Endothelial cell of umbilical vein (primary cell): ENCODE data around the gene HID1.

ENCODE experiments used
- EZH2 ChIP-seq: IDR thresholded peaks from 2 replicates; pipeline ENCODE4 v1.6.1; 2012; ENCODE audit warnings: borderline replicate concordance, low read depth, mild to moderate bottlenecking, moderate library complexity, low read length, inconsistent platforms; ENCODE audit not compliant: severe bottlenecking
- FOS ChIP-seq: IDR thresholded peaks from 2 replicates; pipeline ENCODE4 v1.6.1; 2011; ENCODE audit warnings: mild to moderate bottlenecking, low read length, moderate library complexity, borderline replicate concordance; ENCODE audit not compliant: insufficient read depth
- POLR2A ChIP-seq: IDR thresholded peaks from 2 replicates; pipeline ENCODE4 v1.6.1; 2012; ENCODE audit warnings: low read depth, mild to moderate bottlenecking, control low read depth, low read length

DNA sequence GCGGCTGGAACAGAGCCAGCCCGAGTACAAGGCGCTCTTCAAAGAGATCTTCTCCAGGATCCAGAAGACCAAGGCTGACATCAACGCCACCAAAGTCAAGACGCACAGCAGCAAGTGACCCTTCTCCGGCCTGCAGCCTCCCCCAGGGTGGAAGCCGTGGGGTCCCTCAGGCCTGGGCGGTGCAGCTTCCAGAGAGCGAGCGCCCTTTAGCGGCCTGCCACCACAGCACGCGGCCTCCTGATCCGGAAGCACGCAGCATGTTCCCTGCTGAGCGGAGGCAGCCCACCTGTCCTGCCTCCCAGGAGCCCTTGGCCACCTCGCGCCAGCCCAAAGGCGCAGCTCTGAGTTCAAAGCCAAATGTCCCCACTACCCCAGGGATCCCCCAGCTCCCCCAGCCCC is 31.4 kb upstream of the HID1 start:
- TF ChIP-seq FOS = no peak
- no peak for TF ChIP-seq EZH2
- TF ChIP-seq POLR2A = no peak
